Activated CD4-positive, alpha-beta memory T cell treated with anti-CD3 and anti-CD28 coated beads, Interleukin-2, amount 10 ng/mL, durations not matched to agents 7 days and 5 days (primary cell): ENCODE data around the gene TRMO. TPM values are rescaled to one million over a fixed set of nuclear protein-coding genes. Genes with fewer than 3 reads are reported as not detected.

Experiments
- CTCF ChIA-PET: fragments of 350-600 bp; sonication (Branson Sonifier 250); formaldehyde crosslinking; loops from one replicate; lab custom pipeline; 2021; ENCODE audit warnings: antibody characterized with exemption, inconsistent platforms; lab: Charles Lee
- POLR2A ChIA-PET: fragments of 350-600 bp; sonication (Branson Sonifier 250); formaldehyde crosslinking; loops from one replicate; lab custom pipeline; 2021; ENCODE audit warnings: antibody characterized with exemption; lab: Charles Lee
- DNase-seq: peaks from one replicate; pipeline ENCODE4 v3.0.0-alpha.2; 2020
- H3K27ac Mint-ChIP-seq: one replicate; pipeline ENCODE4 v1.8.0; 2021; ENCODE audit warnings: mild to moderate bottlenecking, mixed read lengths
- H3K27me3 Mint-ChIP-seq: one replicate; pipeline ENCODE4 v1.8.0; 2021; ENCODE audit warnings: mixed read lengths
- H3K36me3 Mint-ChIP-seq: one replicate; pipeline ENCODE4 v1.8.0; 2021; ENCODE audit warnings: low read depth, mixed read lengths
- H3K4me1 Mint-ChIP-seq: one replicate; pipeline ENCODE4 v1.8.0; 2021; ENCODE audit warnings: mixed read lengths
- H3K4me3 Mint-ChIP-seq: one replicate; pipeline ENCODE4 v1.8.0; 2021; ENCODE audit warnings: mild to moderate bottlenecking, mixed read lengths
- H3K9me3 Mint-ChIP-seq: one replicate; pipeline ENCODE4 v1.8.0; 2021; ENCODE audit warnings: mixed read lengths
- total RNA-seq, 2 experiments: library from RNA; stranded (reverse); gene quantifications; one replicate each; pipeline ENCODE4 v1.2.3, GENCODE V29; 2021

TRMO gene
- total RNA-seq, 2 experiments from 2014 or later: 25.4 to 27.4 TPM

- DNase-seq: no peak
- Mint-ChIP-seq H3K9me3 (no peaks in the 10 kb centered on the region), H3K4me3 (no peak overlapping the region), H3K4me1 (peaks cover 17% of the 10 kb centered on the region), H3K27me3 (peaks cover 6% of the 10 kb centered on the region), H3K36me3 (no peaks in the 10 kb centered on the region), H3K27ac (no peak overlapping the region)
- ChIA-PET POLR2A (interaction anchor here (2.9 to 4.4 kb wide), 2 partner anchors 15 to 46 kb away, joined by 14 to 16 read pairs; partner anchors contain the start of genes ANP32B and TRMO), CTCF (interaction anchor here (1.0 kb wide), 1 partner anchor 14 kb away, joined by 6 read pairs; the partner anchor contains the start of gene TRMO)
Observed at GRCh38 chr9:97936998-97937397, 14.7 kb upstream of the TRMO start.

DNA sequence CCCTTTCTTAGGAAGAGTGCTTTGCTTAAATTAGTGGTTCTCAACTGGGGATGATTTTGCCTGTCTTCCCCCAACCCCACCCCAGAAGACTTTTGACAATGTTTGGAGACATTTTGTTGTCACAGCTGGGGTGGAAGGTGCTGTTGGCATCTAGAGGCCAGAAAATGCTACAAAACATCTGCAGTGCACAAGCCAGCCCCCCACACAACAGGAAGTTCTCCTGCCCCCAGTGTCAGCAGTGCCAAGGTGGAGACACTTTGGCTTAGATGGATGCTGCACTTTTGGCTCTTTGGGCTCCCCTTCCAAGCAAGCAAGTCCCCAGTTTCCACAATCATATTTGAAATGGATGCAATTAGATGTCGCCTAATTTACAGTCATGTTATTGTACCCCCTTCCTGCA is 13.0 kb upstream of the TRMO start:
- POLR2A ChIA-PET: interaction anchor here (2.9 to 4.4 kb wide), 2 partner anchors 13 to 48 kb away, joined by 14 to 16 read pairs; partner anchors contain the start of genes ANP32B and TRMO
- Mint-ChIP-seq H3K4me3 (no peak overlapping the region), H3K27ac (no peak overlapping the region), H3K9me3 (no peaks in the 10 kb centered on the region), H3K27me3 (no peaks in the 10 kb centered on the region), H3K4me1 (peaks cover 31% of the 10 kb centered on the region), H3K36me3 (no peaks in the 10 kb centered on the region)
- no peak for DNase-seq
- CTCF ChIA-PET: interaction anchor here (1.2 to 1.8 kb wide), 2 partner anchors 11 to 100 kb away, joined by 5 to 6 read pairs; no protein-coding TSS in a partner anchor

GRCh38 chr9:97934321-97935115 is 12.2 kb upstream of the TRMO start:
- Mint-ChIP-seq H3K9me3 (no peaks in the 10 kb centered on the region), H3K36me3 (no peaks in the 10 kb centered on the region), H3K27me3 (no peaks in the 10 kb centered on the region), H3K4me1 (peaks cover 35% of the 10 kb centered on the region), H3K27ac (no peak overlapping the region), H3K4me3 (no peak overlapping the region)
- CTCF ChIA-PET: interaction anchor here (1.2 kb wide), 1 partner anchor 12 kb away, joined by 4 read pairs; the partner anchor contains the start of gene TRMO
- DNase-seq: no peak
- POLR2A ChIA-PET: interaction anchor here (2.9 kb wide), 1 partner anchor 12 kb away, joined by 14 read pairs; the partner anchor contains the start of gene TRMO

DNA sequence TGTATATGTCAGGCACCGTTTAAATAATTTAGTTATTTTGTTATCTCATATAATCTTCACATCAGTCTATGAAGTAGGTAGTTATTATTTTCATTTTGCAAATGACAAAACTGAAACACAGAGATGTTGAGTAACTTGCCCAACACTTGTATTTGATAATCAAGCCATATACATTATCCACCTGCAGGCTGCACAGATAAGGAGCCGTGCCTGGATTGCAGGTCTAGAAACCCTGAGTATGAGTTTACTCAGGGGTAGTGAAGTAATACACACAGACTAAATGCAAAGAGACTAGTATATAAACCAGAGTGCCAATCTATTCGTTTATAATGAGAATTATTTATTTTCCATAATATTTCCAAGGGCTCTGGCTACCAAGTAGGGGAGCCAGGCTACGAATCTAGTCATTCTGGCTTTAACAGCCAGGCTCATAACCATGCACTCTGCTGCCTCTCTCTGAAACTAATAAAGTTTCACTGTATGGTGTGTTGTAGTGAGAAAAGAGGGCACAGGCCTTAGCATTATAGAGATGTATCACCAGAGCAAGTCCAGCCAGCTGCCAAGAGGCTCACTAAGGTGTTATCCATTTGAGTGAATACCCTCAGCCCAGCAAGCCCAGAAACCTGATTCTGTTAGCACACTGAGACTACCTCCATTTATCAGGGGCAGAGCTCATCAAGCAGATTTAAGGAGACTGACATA is 11.1 kb upstream of the TRMO start:
- peaks cover 33% of the 10 kb centered on the region for H3K4me1 Mint-ChIP-seq
- H3K27me3 Mint-ChIP-seq: no peaks in the 10 kb centered on the region
- CTCF ChIA-PET: interaction anchor here (1.2 kb wide), 1 partner anchor 11 kb away, joined by 4 read pairs; the partner anchor contains the start of gene TRMO

DNA sequence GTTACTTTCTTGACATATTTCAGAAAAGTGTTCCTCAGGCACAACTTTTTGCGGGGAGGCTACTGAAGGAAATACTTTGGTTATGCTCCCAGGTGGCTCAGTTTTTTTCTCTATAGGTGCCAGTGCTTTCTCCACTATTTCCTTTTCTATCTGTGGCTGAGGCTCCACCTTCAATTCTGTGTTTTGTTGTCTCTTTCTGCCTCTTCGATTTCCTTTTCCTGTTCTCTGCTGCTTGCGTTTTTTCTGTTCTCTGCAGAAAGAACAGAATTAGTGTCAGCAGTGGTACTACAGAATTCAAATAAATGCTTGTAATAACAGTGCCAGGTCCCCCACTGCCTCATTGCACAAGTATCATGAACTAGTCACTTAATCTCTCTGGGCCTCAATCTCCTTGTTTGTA is 8.7 kb upstream of the TRMO start:
- H3K27ac Mint-ChIP-seq: peak overlapping the region; percentile 80
- H3K9me3 Mint-ChIP-seq: no peaks in the 10 kb centered on the region
- DNase-seq: no peak
- no peaks in the 10 kb centered on the region for H3K36me3 Mint-ChIP-seq
- peaks cover 21% of the 10 kb centered on the region for H3K4me1 Mint-ChIP-seq
- CTCF ChIA-PET: interaction anchor here (1.9 kb wide), 1 partner anchor 52 kb away, joined by 10 read pairs; the partner anchor contains the start of gene ANP32B
- H3K4me3 Mint-ChIP-seq: no peak overlapping the region
- H3K27me3 Mint-ChIP-seq: peaks cover 4% of the 10 kb centered on the region
- POLR2A ChIA-PET: interaction anchor here (0.9 to 1.0 kb wide), 3 partner anchors 9 to 52 kb away, joined by 3 to 5 read pairs (median 4); partner anchors contain the start of genes ANP32B and TRMO

More for the DNA sequence above, 11.1 kb upstream of the TRMO start:
- Mint-ChIP-seq H3K4me3 (no peak overlapping the region), H3K36me3 (no peaks in the 10 kb centered on the region), H3K9me3 (no peaks in the 10 kb centered on the region), H3K27ac (no peak overlapping the region)
- POLR2A ChIA-PET: no interaction called here
- no peak for DNase-seq

DNA sequence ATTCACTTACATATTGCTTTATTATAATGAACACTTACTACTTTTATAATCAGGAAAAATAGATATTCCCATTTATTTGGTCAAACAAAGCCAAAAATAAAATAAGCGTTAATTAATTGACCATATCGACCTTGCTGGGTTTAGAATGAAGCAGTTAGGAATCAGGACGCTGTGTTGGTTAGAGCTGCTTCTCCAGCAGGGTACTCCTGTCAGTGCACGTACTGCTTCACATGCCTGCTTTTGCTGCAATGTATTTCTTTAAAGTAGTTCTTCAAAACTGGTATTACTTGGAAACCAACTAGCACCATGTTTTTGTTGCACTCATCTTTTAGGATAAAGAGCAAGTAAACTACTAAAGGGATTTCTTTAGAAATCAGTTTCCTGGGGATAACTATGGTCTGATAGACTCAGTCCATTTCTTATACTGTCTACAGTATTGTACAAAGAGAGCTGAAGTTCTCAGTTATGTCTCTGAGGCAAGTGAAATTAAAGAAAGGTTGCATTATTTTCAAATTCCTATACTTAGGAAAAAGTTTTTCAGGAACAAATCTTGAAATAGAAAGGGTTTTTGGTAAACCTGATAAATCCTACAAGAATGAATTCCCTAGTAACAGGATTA is 6.8 kb upstream of the TRMO start:
- H3K27ac Mint-ChIP-seq: no peak overlapping the region
- ChIA-PET POLR2A (interaction anchor here (1.6 to 1.7 kb wide), 2 partner anchors 14 to 54 kb away, joined by 4 to 9 read pairs; partner anchors contain the start of gene ANP32B), CTCF (interaction anchor here (1.6 to 1.7 kb wide), 3 partner anchors 13 to 78 kb away, joined by 3 to 6 read pairs (median 4); no protein-coding TSS in a partner anchor)
- no peaks in the 10 kb centered on the region for H3K36me3 Mint-ChIP-seq
- H3K4me1 Mint-ChIP-seq: peaks cover 24% of the 10 kb centered on the region
- no peak for DNase-seq
- no peak overlapping the region for H3K4me3 Mint-ChIP-seq
- H3K27me3 Mint-ChIP-seq: peaks cover 4% of the 10 kb centered on the region
- H3K9me3 Mint-ChIP-seq: no peaks in the 10 kb centered on the region

DNA sequence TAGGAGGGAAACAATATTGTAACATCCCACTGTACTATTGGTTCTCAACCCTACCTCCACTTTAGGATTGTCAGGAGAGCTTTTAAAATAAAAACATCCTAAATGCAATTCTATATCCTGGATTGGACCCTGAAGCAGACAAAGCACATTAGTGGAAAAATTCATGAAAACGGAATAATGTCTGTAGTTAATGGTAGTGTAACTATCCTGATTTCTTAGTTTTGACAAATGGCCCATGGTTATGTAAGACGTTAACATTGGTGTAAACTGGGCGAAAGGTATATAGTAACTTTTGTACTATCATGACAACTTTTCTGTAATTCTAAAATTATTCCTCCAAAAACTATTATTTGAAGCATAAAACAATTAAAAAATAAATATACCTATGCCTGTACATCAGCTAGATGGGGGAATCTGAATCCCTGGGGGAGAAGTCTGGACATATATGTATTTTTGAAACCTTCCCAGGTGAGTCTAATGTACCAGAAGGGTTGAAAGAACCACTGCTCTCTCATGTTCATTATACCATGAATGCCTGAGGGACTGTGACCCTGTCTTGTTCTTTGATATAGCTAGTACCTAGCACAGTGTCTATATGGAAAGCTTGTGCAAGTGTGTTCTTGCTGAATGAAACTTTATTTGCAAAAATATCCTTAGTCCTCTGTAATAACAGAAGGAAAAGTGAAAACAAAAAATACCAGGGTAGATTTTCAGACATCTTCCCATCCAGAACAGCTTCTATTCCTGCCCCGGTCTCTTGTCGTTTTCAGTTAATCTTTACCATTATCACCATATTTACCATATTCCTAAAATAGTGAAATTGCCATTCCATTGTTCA is 3.4 kb upstream of the TRMO start:
- no peak overlapping the region for H3K4me3 Mint-ChIP-seq
- peaks cover 9% of the 10 kb centered on the region for H3K36me3 Mint-ChIP-seq
- no peaks in the 10 kb centered on the region for H3K9me3 Mint-ChIP-seq
- H3K27ac Mint-ChIP-seq: no peak overlapping the region
- CTCF ChIA-PET: interaction anchor here (0.5 to 1.9 kb wide), 8 partner anchors 25 to 108 kb away, joined by 3 to 19 read pairs (median 4); no protein-coding TSS in a partner anchor
- H3K4me1 Mint-ChIP-seq: peaks cover 36% of the 10 kb centered on the region
- H3K27me3 Mint-ChIP-seq: peaks cover 4% of the 10 kb centered on the region
- POLR2A ChIA-PET: interaction anchor here (2.0 kb wide), 1 partner anchor 58 kb away, joined by 13 read pairs; the partner anchor contains the start of gene ANP32B
- DNase-seq: no peak

DNA sequence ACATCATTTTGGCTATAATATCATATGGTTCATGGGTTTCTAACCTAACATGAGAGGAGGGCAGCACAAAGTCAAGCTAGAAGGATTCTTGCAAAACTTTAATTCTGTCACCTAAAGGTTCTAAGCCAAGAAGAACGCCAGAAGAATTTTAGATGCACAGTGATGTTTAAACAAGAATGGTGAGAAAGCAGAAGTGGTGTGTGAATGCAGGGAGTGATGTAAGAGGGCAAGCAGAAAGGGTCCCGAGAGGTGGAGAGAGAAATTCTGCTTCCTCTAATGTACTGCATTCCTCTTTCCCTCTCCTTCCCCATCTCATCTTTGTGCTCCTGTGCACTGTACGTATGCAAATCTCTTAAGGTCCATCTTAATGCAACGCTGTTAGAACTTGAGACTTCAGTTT is 2.1 kb upstream of the TRMO start:
- DNase-seq: no peak
- H3K4me3 Mint-ChIP-seq: no peak overlapping the region
- peaks cover 41% of the 10 kb centered on the region for H3K4me1 Mint-ChIP-seq
- H3K27me3 Mint-ChIP-seq: peaks cover 4% of the 10 kb centered on the region
- H3K27ac Mint-ChIP-seq: no peak overlapping the region
- no peaks in the 10 kb centered on the region for H3K9me3 Mint-ChIP-seq
- CTCF ChIA-PET: interaction anchor here (0.7 to 9.2 kb wide), 31 partner anchors 10 to 339 kb away, joined by 3 to 175 read pairs (median 6); partner anchors contain the start of genes ANP32B, NANS and TBC1D2
- H3K36me3 Mint-ChIP-seq: peaks cover 9% of the 10 kb centered on the region
- POLR2A ChIA-PET: interaction anchor here (0.7 to 8.1 kb wide), 7 partner anchors 18 to 122 kb away, joined by 4 to 360 read pairs (median 6); partner anchors contain the start of gene ANP32B

DNA sequence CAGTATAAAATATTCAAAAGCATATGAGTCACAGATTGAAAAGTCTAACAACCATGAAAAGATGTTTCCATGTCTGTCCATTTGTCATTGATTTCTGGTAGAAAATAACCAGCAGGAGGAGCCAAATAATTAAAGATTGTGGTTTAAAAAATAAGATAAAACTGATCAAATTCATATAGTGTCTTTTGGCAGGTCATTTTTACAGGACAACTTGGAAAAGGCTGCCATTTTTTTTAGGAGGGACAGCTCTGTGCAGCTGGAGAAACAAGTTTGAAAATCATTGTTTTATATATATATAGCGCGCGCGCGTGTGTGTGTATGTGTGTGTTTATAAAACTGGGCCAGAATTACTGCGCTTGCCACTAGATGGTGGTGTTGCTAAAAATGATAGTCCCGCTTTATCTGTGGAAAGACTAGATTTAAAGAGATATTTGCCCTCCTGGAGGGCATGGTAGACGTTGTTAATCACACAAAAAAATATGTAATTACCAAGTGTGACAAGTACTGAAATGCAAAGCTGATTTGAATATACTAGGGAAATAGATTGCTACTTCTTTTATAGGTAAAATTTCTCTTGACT is 1.3 kb upstream of the TRMO start:
- H3K27ac Mint-ChIP-seq: peak overlapping the region; percentile 98
- POLR2A ChIA-PET: interaction anchor here (0.7 to 8.1 kb wide), 18 partner anchors 15 to 437 kb away, joined by 3 to 360 read pairs (median 10); partner anchors contain the start of genes ANP32B, HEMGN, NANS and TBC1D2
- DNase-seq: peak; percentile 82
- peaks cover 46% of the 10 kb centered on the region for H3K4me1 Mint-ChIP-seq
- H3K27me3 Mint-ChIP-seq: peaks cover 4% of the 10 kb centered on the region
- peaks cover 9% of the 10 kb centered on the region for H3K36me3 Mint-ChIP-seq
- H3K9me3 Mint-ChIP-seq: no peaks in the 10 kb centered on the region
- CTCF ChIA-PET: interaction anchor here (0.6 to 9.2 kb wide), 38 partner anchors 9 to 340 kb away, joined by 3 to 175 read pairs (median 6); partner anchors contain the start of genes ANP32B, NANS and TBC1D2
- H3K4me3 Mint-ChIP-seq: peak overlapping the region; percentile 93

GRCh38 chr9:97919217-97919813 is 3.0 kb downstream of the TRMO start:
- POLR2A ChIA-PET: interaction anchor here (3.7 to 8.1 kb wide), 8 partner anchors 13 to 337 kb away, joined by 11 to 360 read pairs (median 39); partner anchors contain the start of genes ANP32B, NANS, NCBP1 and TBC1D2
- CTCF ChIA-PET: interaction anchor here (0.7 to 9.2 kb wide), 4 partner anchors 10 to 63 kb away, joined by 3 to 175 read pairs (median 12); no protein-coding TSS in a partner anchor
- Mint-ChIP-seq H3K27ac (peak overlapping the region; percentile 98), H3K27me3 (no peaks in the 10 kb centered on the region), H3K4me3 (peak overlapping the region; percentile 93), H3K4me1 (peaks cover 64% of the 10 kb centered on the region), H3K9me3 (no peaks in the 10 kb centered on the region), H3K36me3 (peaks cover 33% of the 10 kb centered on the region)
- no peak for DNase-seq
